OCI-M1 (cell line): ENCODE measurements around the gene FAM177B.
A peak's percentile ranks its signal among the peaks of the same experiment; 100 is the strongest.

Experiments used
- DNase-seq: peaks from one replicate; lab custom pipeline; 2025; lab: John Stamatoyannopoulos, UW

The FAM177B gene

GRCh38 chr1:222736972-222737371 is at the start of gene FAM177B:
Gene FAM177B, plus strand, starts transcription at chr1:222737202. Its CDS starts 9,344 bp downstream, at chr1:222746546.
- DNase-seq = no peak

DNA sequence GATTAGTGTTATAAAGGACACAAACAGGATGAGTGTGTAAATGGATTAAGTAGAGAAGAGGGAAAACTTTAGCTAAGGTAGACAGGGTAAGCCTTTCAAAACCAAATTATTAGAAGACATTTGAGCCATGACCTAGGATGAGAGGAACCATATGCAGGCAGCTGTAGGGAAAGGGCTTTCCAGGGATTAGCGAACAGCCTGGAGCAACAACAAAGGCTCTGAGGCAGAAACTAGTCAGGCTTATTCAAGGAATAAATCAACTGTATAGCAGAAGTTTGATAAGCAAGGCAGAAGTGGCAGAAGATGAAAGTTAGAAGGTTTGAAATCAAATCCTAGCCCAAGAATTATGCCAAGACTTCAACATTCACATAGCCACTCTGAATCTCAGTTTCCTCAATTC is 46.0 kb upstream of the FAM177B start:
- no peak for DNase-seq

DNA sequence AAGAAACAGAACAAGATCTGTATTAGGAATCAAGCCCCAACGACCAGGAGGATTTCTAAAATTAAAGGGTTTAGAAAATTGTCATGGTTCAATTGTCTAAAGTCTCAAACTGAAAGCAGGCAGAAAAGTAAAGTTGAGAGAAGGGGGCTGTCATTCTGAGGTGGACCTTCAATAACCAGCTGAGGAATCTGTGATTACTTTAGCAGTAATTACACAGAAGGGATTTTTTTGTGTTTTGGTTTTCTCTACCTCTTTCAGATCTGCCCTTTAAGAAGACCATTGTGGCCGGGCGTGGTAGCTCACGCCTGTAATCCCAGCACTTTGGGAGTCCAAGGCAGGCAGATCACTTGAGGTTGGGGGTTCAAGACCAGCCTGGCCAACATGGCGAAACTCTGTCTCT is 42.1 kb upstream of the FAM177B start:
- no peak for DNase-seq

DNA sequence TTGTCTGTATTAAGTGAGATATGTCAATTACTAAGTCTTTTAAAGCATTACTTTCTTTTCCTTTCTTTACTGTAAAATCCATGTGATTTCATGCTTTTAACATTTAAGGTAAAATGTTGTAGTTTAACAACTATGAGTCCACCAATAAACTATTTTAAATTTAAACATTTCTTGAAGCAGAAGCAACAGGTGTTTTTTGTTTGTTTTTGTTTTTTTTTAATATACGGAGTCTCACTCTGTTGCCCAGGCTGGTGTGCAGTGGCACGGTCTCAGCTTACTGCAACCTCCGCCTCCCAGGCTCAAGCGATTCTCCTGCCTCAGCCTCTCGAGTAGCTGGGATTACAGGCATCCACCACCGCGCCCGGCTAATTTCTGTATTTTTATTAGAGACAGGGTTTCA is 40.3 kb upstream of the FAM177B start:
- DNase-seq = no peak

DNA sequence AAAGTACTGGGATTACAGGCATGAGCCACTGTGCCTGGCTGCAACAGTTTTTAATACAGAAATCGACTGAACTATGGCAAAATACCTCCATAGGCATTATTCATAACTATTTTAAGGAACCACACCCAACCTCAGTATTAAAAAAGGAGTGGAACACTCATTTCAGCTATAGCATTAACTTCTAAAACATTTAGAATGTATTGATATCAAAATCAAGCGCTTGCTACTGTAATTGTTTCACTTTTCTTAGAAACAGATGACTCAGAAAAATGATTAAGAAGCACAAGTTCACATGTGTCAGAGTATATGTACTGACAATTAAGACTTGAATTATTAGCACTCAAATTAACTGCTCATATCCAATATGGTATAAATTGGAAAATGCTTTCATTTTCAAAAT is 39.8 kb upstream of the FAM177B start:
- DNase-seq = no peak

DNA sequence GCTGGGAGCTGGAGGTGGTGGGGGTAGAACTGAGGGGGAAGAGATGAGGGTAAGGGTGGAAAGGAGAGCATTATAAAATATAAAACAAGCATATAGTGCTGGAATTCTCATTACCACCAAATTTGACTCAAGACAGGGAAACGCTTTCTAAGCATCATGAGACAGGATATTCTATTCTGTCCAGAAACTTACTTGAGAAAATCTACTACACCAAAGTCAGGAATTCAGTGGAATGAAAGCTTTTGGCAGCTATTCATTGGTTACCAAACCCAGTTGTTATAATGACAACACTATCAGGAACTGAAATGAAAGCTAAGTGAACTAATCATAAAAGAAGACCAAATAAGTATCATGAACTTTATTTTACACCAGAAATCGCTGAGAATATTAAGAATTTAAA is 39.2 kb upstream of the FAM177B start:
- no peak for DNase-seq

DNA sequence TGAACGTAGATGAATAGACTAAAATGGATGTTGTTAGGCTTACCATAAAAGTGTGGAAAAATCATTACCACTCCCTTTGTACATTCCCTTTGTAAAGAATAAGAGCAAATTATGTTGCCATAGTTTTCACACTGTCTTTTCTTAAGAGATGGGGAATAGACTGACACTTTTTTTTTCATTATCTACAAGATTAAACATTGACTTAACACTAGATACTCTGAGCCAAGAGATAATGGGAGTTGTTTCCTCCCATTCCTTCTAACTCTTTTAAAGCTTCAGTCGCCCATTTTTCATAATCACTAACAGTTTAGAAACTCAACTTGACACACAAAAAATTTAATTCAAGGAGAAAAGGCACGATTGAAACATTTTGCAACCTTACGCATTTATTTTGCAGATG is 34.8 kb upstream of the FAM177B start:
- DNase-seq = no peak

DNA sequence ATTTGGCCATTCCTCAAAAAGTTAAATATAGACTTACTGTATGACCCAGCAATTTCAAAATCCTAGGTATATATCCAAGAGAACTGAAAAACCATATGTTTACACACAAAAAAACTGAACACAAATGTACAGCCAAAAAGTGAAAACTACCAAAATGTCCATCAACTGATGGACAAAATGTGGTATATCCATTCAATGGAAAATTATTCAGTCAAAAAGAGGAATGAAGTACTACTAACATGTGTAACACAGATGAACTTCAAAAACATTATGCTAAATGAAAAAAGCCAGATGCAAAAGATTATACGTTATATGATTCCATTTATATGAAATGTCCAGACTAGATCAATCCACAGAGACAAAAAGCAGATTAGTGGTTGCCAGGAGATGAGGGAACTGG is 32.7 kb upstream of the FAM177B start:
- DNase-seq = no peak

GRCh38 chr1:222706815-222707214 is 30.2 kb upstream of the FAM177B start:
- no peak for DNase-seq

- peak; percentile 91 for DNase-seq
These were observed 27.3 kb upstream of the FAM177B start for GRCh38 chr1:222709700-222710153.

- peak; percentile 89 for DNase-seq
These were observed 25.4 kb upstream of the FAM177B start for GRCh38 chr1:222711319-222712252.

DNA sequence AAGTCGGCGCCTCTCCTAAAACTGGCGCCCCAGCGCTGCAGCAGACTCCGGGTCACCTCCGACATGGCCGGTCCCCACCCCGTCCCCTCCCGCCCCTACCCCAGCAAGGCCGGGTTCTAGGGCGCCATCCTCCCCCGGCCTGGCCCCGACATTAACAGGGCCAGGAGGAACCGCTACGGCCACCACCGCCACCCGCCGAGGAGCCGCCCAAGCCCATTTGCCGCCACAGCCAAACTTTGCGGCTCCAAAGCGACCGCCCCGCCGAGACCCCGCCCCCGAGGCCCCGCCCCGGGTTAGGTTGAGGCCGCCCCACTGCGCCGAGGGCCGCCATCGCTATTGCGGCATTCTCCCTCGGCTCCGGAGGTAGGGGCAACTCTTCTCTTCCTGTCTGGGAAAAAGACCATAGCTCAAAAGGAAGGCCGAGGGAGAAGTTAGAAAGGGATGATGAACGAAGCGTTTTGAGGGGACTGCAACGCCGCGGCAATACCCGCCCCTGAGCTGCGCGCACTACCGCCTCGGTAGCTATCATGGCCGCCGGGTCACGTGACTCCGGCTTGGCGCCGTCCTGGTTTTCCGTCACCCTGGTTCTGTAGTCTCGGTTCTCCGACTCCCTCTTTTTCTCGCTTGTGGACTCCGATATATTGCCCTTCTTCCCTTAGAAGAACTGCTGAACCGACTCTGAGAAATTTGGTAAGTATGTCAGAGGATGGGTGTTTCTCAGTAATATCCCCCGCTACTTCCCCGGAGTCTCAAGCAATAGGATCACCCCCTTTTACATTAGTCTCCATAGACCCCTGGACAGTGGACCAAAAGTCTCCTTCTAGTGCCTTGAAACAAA is 24.5 kb upstream of the FAM177B start, which contains the start of the genes AIDA and BROX:
TSS of gene AIDA (minus strand) at position 239 of the 838 bp plus-strand sequence. CDS start at position 65, 174 bp downstream.
TSS of gene BROX (plus strand) at position 312 of the 838 bp plus-strand sequence. CDS start 3,136 bp downstream, outside the sequence.
- peak; percentile 96 for DNase-seq

DNA sequence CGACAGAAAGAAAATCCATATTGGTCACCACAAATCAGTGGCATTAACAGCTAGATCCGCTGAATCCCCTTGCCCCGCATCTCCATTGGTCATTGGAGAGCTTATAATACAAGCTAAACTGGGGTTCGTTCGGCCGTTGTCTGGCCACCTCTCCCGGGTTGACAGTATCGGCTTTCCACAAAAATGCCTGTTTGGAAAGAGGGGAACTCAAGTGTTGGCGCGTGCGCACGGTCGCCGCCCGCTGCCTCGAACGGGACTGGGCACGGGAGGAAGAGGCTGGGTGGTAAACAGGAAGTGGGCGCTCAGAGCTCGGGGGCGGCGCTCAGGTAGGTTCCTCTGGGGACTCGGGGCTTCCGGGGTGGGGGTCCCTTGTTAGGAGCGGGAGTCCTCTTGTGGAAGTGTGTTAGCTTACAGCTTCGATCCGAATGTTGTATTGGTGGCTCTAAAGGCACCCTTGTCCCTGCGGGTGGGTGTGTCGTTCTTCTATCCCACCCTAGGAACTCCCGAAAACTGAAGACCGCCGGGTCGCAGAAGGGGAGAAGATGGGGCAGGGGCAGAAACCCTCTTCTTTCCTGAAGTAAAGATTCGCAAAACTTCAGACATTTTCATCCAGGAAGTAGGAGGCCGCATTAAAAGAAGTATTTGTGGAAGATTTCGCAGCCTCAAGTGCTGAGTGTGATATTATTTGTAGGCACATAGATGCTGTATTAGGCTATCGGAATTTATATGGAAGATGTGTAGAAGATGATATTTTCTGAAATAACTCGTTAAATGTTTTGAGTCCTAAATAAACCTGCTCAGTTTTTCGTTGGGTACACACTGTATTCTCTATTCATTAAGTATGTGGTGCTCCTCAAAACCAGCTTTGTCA is 23.7 kb upstream of the FAM177B start:
- peak; percentile 98 for DNase-seq

DNA sequence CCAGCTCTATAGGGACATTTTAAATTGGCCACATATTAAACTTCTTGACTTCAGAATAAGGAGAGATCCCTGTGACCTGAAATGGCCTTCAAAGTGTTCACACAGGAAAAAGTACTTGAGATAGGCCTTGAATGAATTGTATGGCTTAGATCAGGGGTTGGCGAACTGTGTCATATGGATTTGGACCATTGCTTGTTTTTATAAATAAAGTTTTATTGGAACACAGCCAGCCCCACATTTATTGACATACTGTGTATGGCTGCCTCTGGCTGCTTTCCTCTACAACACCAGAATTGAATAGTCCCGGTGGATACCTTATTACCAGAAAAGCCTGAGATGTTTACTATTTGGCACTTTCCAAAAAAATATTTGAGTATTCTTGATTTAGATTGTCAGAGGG is 20.6 kb upstream of the FAM177B start:
- DNase-seq = no peak

- DNase-seq = no peak
These were observed 8.3 kb upstream of the FAM177B start for GRCh38 chr1:222728746-222729145.

DNA sequence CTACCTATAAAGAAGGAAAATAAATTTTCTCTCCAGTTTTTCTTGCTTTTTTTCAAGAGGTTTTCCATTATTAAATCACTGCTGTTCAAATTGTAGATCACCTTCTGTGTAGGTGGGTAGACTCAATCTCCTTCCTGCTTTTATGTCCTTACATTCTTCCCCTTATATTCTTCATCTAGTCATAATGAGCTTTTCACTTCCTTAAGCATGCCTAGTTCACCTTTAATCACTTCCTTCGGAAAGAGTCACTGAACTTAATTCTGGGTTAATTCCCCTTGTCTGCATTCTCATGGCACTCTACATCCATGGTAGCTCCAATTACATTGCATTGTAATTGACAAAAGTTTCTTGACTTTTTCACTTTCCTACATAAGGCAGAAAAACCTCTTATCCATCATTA is 6.1 kb upstream of the FAM177B start:
- no peak for DNase-seq

DNA sequence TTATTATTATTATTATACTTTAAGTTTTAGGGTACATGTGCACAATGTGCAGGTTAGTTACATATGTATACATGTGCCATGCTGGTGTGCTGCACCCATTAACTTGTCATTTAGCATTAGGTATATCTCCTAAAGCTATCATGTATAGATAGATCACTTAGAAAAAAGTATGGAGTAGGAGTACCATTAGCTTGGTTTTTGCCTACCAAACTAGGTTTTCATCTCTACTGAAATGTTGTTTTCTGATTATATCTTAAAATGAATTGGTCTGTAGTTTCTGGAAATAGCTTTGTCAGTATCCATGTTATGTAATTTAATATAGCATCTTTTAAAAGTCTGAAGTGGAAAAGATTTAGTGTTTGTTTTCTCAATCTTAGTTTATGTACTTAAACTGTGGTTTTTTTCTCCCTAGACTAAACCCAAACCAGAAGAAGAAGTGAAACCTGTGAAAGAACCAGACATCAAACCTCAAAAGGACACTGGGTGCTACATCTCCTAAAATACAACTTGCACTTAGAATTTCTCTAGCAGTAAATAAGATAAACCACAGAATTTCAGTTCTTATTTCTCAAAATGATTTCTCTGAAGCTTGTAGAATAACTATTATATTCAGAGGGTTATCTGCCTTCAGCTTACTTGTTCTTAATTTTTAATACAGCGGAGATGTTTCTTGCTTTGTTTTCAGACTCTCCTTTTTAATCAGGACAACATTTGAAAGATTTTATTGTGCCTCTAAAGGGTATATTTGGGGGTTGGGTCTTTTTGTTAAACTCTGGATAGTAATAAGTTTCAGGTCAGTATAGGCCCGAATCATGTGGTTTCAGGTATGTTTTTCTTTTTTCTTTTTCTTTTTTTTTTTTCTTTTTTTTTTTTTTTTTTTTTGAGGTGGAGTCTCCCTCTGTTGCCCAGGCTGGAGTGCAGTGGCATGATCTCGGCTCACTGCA is 4.5 kb upstream of the FAM177B start:
- no peak for DNase-seq

DNA sequence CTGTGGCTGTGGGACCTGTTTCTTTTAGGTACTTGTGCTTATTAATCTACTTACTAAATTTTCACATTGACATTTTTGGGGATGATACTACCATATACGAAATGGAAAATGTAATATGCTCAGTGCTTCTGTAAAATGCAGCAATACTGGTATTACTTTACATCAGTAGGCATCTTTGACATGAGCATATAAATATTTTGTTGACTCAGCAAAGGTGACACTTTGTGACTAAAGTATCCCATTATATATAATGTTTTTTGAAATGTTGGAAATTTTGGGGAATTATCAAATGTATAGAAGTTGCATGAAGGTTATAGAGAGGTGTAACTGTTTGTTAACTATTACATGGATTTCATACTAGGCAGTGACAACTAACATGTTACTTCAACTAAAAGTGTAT is 2.3 kb upstream of the FAM177B start:
- no peak for DNase-seq

- DNase-seq = no peak
These were observed 532 bp upstream of the FAM177B start for GRCh38 chr1:222736470-222736869.

GRCh38 chr1:222739465-222739864 is 2.5 kb downstream of the FAM177B start:
- DNase-seq = no peak
